Neural crest cell (in vitro differentiated cells): Measurements from ENCODE around the gene ARR3. TPM values are rescaled to one million over a fixed set of nuclear protein-coding genes. Genes with fewer than 3 reads are reported as not detected.
"Not testable (repeated sequence)": the region's sequence is repeated elsewhere in the genome, so short reads cannot be mapped to it uniquely, and the experiment has no call there.

Source experiments
- DNase-seq: peaks from one replicate; pipeline ENCODE4 v3.0.0; 2021; ENCODE audit warnings: low read depth, mixed read lengths, low spot score
- H3K27ac Mint-ChIP-seq: one replicate; pipeline ENCODE4 v1.8.0; 2021; ENCODE audit warnings: mild to moderate bottlenecking, mixed read lengths; ENCODE audit not compliant: unreplicated experiment
- H3K27me3 Mint-ChIP-seq: 2 replicates; pipeline ENCODE4 v1.8.0; 2021; ENCODE audit warnings: low read depth, mild to moderate bottlenecking, mixed read lengths
- H3K36me3 Mint-ChIP-seq: 2 replicates; pipeline ENCODE4 v1.8.0; 2021; ENCODE audit warnings: low read depth, mild to moderate bottlenecking, mixed read lengths
- H3K4me1 Mint-ChIP-seq: 2 replicates; pipeline ENCODE4 v1.8.0; 2021; ENCODE audit warnings: mixed read lengths
- H3K4me3 Mint-ChIP-seq: one replicate; pipeline ENCODE4 v1.8.0; 2021; ENCODE audit warnings: mild to moderate bottlenecking, mixed read lengths
- H3K9me3 Mint-ChIP-seq: 2 replicates; pipeline ENCODE4 v1.8.0; 2021; ENCODE audit warnings: mixed read lengths
- total RNA-seq: library from RNA; stranded (reverse); gene quantifications from 2 replicates; pipeline ENCODE4 v1.2.1, GENCODE V29; 2021
- TF ChIP-seq, protein P1 (sequence below): fragments of 200-600 bp; sonication (generic); conservative IDR thresholded peaks from 2 replicates; pipeline ENCODE4 v1.5.0; 2021; ENCODE audit warnings: antibody characterized with exemption, mild to moderate bottlenecking

ARR3 gene
- total RNA-seq, 1 donor from 2014 or later: not detected

DNA sequence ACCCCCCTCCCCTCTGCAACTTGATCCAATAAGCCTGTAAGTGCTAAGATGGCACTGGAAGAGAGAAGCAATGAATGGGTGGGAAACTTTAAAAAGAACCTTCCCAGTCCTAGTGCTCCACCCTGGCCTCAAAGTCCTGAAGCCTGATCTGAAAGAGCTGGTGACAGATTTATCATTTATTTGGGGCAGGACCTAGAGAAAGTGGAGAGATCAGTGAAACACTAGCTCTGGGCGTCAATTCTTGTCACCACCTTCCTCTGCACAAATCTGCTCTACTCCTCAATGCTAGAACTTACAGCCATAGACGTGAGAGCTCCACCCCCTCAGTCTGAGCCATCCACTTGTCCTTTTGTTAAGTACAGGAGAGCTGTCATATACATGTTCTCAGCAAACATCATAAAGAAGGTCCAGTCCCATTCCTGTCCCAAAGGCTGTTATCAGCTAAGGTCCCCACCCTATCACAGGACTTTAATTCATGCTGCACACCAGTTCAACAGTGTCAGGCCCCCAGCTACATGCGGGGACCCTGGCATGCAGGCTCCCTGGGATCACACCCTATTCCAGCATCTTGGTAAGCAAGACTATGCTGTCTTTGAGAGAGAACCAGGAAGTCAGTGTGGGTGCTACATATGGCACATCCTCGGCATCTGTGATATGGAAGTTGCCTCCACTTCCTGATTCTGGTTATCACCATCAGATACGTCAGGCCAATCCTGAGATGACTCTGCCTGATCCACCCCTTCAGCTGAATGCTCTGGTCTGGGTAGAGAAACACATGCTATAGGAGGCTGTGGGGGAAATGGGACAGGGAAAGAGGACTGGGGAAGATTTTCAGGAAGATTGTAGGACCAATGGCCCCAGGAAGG, 10.5 kb upstream of the ARR3 start:
- Mint-ChIP-seq H3K36me3 (peaks cover 7% of the 10 kb centered on the region), H3K9me3 (peaks cover 9% of the 10 kb centered on the region), H3K27me3 (no peaks in the 10 kb centered on the region), H3K4me3 (no peak overlapping the region), H3K4me1 (peaks cover 8% of the 10 kb centered on the region), H3K27ac (no peak overlapping the region)
- TF ChIP-seq, protein P1, sequence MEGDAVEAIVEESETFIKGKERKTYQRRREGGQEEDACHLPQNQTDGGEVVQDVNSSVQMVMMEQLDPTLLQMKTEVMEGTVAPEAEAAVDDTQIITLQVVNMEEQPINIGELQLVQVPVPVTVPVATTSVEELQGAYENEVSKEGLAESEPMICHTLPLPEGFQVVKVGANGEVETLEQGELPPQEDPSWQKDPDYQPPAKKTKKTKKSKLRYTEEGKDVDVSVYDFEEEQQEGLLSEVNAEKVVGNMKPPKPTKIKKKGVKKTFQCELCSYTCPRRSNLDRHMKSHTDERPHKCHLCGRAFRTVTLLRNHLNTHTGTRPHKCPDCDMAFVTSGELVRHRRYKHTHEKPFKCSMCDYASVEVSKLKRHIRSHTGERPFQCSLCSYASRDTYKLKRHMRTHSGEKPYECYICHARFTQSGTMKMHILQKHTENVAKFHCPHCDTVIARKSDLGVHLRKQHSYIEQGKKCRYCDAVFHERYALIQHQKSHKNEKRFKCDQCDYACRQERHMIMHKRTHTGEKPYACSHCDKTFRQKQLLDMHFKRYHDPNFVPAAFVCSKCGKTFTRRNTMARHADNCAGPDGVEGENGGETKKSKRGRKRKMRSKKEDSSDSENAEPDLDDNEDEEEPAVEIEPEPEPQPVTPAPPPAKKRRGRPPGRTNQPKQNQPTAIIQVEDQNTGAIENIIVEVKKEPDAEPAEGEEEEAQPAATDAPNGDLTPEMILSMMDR: no peak
- no peak for DNase-seq

DNA sequence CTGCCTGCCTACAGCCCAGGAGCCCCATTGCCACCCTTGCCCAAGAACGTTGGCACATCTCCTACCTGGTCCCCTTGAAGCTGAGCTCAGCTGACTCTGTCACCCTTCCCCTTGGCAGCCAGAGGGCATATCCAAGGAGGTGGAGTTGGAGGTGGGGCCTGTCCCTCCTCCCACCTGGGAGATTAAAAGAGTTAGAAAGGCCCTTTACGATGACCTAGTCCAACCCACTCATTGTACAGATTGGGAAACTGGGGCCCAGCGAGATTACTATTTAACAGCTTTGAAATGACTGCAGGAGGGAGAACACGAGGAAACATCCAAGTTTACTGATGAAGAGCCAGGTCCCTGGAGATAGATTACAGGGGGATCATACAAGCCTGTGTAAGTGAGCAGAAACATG, 8.0 kb upstream of the ARR3 start, which contains the start of gene P2RY4:
Gene P2RY4 (minus strand): TSS at position 101 of the 400 bp plus-strand sequence. CDS start 580 bp downstream, outside the sequence.
- TF ChIP-seq, protein P1: no peak
- Mint-ChIP-seq H3K4me3 (no peak within 1 kb of the TSS), H3K27ac (no peak within 1 kb of the TSS), H3K4me1 (no peaks in the 10 kb centered on the region), H3K9me3 (no peaks in the 10 kb centered on the region), H3K27me3 (peaks cover 7% of the 10 kb centered on the region), H3K36me3 (peaks cover 4% of the 10 kb centered on the region)
- no peak for DNase-seq

GRCh38 chrX:70262952-70263567, 5.1 kb upstream of the ARR3 start:
- H3K27ac Mint-ChIP-seq: no peak overlapping the region
- peaks cover 7% of the 10 kb centered on the region for H3K9me3 Mint-ChIP-seq
- peaks cover 7% of the 10 kb centered on the region for H3K27me3 Mint-ChIP-seq
- no peak overlapping the region for H3K4me3 Mint-ChIP-seq
- DNase-seq: peak; percentile 37
- H3K4me1 Mint-ChIP-seq: no peaks in the 10 kb centered on the region
- H3K36me3 Mint-ChIP-seq: no peaks in the 10 kb centered on the region
- TF ChIP-seq, protein P1: peak; percentile 67

DNA sequence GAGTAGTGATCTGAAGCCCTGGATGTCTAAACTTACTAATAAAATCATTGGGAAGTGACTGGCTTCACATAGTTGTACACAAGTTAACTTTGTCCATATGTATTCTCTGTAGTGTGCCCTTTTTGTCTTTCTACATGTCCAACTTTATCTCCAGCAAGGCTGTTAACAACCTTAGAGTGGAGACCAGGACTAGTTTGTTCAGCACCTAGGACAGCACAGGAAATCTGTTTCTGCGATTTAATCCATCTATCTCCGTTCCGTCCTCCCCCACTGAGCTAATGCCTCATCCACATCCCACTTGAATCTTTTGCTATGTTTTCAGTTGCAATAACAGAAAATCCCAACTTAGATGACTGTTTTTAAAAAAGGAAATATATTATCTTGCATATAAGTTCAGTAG, 3.4 kb upstream of the ARR3 start:
- H3K27ac Mint-ChIP-seq: no peak overlapping the region
- TF ChIP-seq, protein P1: no peak
- no peak for DNase-seq
- peaks cover 7% of the 10 kb centered on the region for H3K27me3 Mint-ChIP-seq
- no peak overlapping the region for H3K4me3 Mint-ChIP-seq
- no peaks in the 10 kb centered on the region for H3K4me1 Mint-ChIP-seq
- H3K36me3 Mint-ChIP-seq: no peaks in the 10 kb centered on the region
- peaks cover 8% of the 10 kb centered on the region for H3K9me3 Mint-ChIP-seq

- not testable (repeated sequence) for H3K4me3 Mint-ChIP-seq, H3K27ac Mint-ChIP-seq
Measured at GRCh38 chrX:70274029-70274428, 5.9 kb downstream of the ARR3 start.

DNA sequence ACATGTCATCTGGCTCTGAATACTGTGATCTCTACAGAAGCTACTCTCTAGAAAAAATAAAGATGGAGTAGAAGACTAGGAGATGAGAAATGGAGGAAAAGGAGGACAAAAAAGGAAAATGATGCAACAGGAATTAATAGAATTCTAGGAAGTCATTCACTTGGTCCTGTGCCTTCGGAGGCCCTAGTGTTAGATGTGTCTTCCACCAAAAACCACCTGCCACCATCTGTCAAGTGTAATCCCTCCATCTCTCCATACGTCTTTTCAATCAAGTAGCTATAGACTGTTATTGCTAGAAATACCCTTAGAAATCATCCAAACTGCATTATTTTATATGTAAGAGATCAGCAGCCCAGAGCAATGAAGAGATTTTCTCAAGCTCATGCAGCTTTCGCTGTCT, 10.9 kb downstream of the ARR3 start:
- no peak overlapping the region for H3K27ac Mint-ChIP-seq
- H3K4me1 Mint-ChIP-seq: no peaks in the 10 kb centered on the region
- H3K4me3 Mint-ChIP-seq: no peak overlapping the region
- no peak for DNase-seq
- TF ChIP-seq, protein P1: no peak
- H3K36me3 Mint-ChIP-seq: peaks cover 2% of the 10 kb centered on the region
- peaks cover 7% of the 10 kb centered on the region for H3K9me3 Mint-ChIP-seq
- no peaks in the 10 kb centered on the region for H3K27me3 Mint-ChIP-seq

More at GRCh38 chrX:70274029-70274428, 5.9 kb downstream of the ARR3 start:
- not testable (repeated sequence) for H3K4me1 Mint-ChIP-seq, H3K36me3 Mint-ChIP-seq, DNase-seq, H3K27me3 Mint-ChIP-seq, H3K9me3 Mint-ChIP-seq
